NCI-H128 (cell line): Measurements from ENCODE around the gene VAPB.

Experiments
- DNase-seq: peaks from one replicate; lab custom pipeline; 2025; ENCODE audit not compliant: unreplicated experiment; lab: John Stamatoyannopoulos, UW

VAPB gene

GRCh38 chr20:58458342-58459057 is 69.5 kb downstream of the VAPB start:
- DNase-seq: no peak

GRCh38 chr20:58459058-58459750 is 70.2 kb downstream of the VAPB start:
- no peak for DNase-seq

GRCh38 chr20:58461104-58461503 is 72.1 kb downstream of the VAPB start:
- no peak for DNase-seq

- no peak for DNase-seq
Observed at GRCh38 chr20:58461899-58462298, 72.9 kb downstream of the VAPB start.

GRCh38 chr20:58463256-58463655 is 74.2 kb downstream of the VAPB start:
- no peak for DNase-seq

- DNase-seq: no peak
Observed at GRCh38 chr20:58464838-58465237, 75.8 kb downstream of the VAPB start.

GRCh38 chr20:58466095-58466708 is 77.2 kb downstream of the VAPB start:
- DNase-seq: no peak

- DNase-seq: no peak
Observed at GRCh38 chr20:58466729-58467571, 77.9 kb downstream of the VAPB start.

GRCh38 chr20:58467572-58468527 is 78.8 kb downstream of the VAPB start:
- DNase-seq: no peak

- no peak for DNase-seq
Observed at GRCh38 chr20:58469616-58470015, 80.6 kb downstream of the VAPB start.

- no peak for DNase-seq
Observed at GRCh38 chr20:58470336-58471192, 81.5 kb downstream of the VAPB start.

- DNase-seq: no peak
Observed at GRCh38 chr20:58471193-58472164, 82.5 kb downstream of the VAPB start.

- DNase-seq: no peak
Observed at GRCh38 chr20:58472273-58473018, 83.4 kb downstream of the VAPB start.

- no peak for DNase-seq
Observed at GRCh38 chr20:58473453-58474425, 84.7 kb downstream of the VAPB start.

GRCh38 chr20:58475466-58475865 is 86.4 kb downstream of the VAPB start:
- no peak for DNase-seq

GRCh38 chr20:58478141-58478805 is 89.2 kb downstream of the VAPB start:
- DNase-seq: no peak
